Testis (tissue), 3 donors: ENCODE data around the gene BCL7A. TPM values are rescaled to one million over a fixed set of nuclear protein-coding genes. Genes with fewer than 3 reads are reported as not detected.

Experiments
- DNase-seq: peaks from one replicate; pipeline ENCODE4 v3.0.0-alpha.2; 2019
- H3K27ac ChIP-seq, 2 donors: fragments of 200-600 bp; sonication (generic); one replicate each; pipeline ENCODE4 v1.5.1; 2019
- H3K27me3 ChIP-seq: fragments of 200-600 bp; sonication (generic); one replicate; pipeline ENCODE4 v1.5.1; 2019
- H3K36me3 ChIP-seq: fragments of 200-600 bp; sonication (generic); one replicate; pipeline ENCODE4 v1.5.1; 2017; ENCODE audit warnings: low read depth; ENCODE audit errors: missing control alignments
- H3K4me1 ChIP-seq: fragments of 200-600 bp; sonication (generic); one replicate; pipeline ENCODE4 v1.5.1; 2019
- H3K4me3 ChIP-seq, 2 donors: fragments of 200-600 bp; sonication (generic); one replicate each; pipeline ENCODE4 v1.5.1; 2017 to 2019
- H3K9me3 ChIP-seq: fragments of 200-600 bp; sonication (generic); one replicate; pipeline ENCODE4 v1.5.1; 2017
- POLR2A ChIP-seq: fragments of 450-650 bp; IDR thresholded peaks from one replicate; pipeline ENCODE4 v1.6.1; 2017; ENCODE audit warnings: antibody characterized with exemption, mild to moderate bottlenecking, moderate library complexity
- WGBS, 2 donors: methylation state at CpG; one replicate each; pipeline ENCODE4 v1.1.5; 2018; 5-methylcytosine and 5-hydroxymethylcytosine counted together
- intact Hi-C: fragments of 100-400 bp; cut with DNase I; formaldehyde crosslinking; loops from one replicate; pipeline ENCODE4 v1.15.1; 2023; ENCODE audit warnings: low total_unique reads
- polyA plus RNA-seq: library from polyadenylated mRNA; stranded (reverse); fragments of 350-450 nt; fragmentation: Illumina TruSeq; extraction: RNeasy Lipid Tissue Mini Kit (QIAGEN cat#74804); gene quantifications from one replicate; pipeline ENCODE4 v1.2.3, GENCODE V29; 2014; ENCODE audit warnings: low read depth, low replicate concordance; ENCODE audit not compliant: insufficient read depth
- total RNA-seq, 2 donors: library from RNA; depleted of rRNA; stranded (reverse); fragments of >200 nt; gene quantifications; one replicate each; pipeline ENCODE4 v1.2.3, GENCODE V29; 2016
- TF ChIP-seq, protein P1 (sequence below), 3 experiments: fragments of 450-650 bp in 2 of 3; fragments of 200-600 bp in 1 of 3; sonication (generic) in 1 of 3; IDR thresholded peaks; one replicate each; pipeline ENCODE4 v1.5.1; 2016 to 2019; ENCODE audit warnings: antibody characterized with exemption in 3 of 3, mild to moderate bottlenecking in 2 of 3, moderate library complexity in 1 of 3

BCL7A gene
- total and polyA plus RNA-seq, 3 donors from 2014 or later: 5.9 to 11.1 (median 10.2) TPM

- Histone ChIP-seq H3K9me3 (no peaks in the 10 kb centered on the region), H3K36me3 (no peaks in the 10 kb centered on the region), H3K4me3 (no peak overlapping the region), H3K4me1 (peaks cover 14% of the 10 kb centered on the region), H3K27ac (no peak overlapping the region), H3K27me3 (no peaks in the 10 kb centered on the region)
- DNase-seq: no peak
- 92 to 95% methylated on average over 17 of the region's 17 CpGs for WGBS, 2 donors
- TF ChIP-seq, protein P1, sequence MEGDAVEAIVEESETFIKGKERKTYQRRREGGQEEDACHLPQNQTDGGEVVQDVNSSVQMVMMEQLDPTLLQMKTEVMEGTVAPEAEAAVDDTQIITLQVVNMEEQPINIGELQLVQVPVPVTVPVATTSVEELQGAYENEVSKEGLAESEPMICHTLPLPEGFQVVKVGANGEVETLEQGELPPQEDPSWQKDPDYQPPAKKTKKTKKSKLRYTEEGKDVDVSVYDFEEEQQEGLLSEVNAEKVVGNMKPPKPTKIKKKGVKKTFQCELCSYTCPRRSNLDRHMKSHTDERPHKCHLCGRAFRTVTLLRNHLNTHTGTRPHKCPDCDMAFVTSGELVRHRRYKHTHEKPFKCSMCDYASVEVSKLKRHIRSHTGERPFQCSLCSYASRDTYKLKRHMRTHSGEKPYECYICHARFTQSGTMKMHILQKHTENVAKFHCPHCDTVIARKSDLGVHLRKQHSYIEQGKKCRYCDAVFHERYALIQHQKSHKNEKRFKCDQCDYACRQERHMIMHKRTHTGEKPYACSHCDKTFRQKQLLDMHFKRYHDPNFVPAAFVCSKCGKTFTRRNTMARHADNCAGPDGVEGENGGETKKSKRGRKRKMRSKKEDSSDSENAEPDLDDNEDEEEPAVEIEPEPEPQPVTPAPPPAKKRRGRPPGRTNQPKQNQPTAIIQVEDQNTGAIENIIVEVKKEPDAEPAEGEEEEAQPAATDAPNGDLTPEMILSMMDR (IDR thresholded peaks at IDR 0.05): no peak
- TF ChIP-seq POLR2A: no peak
- intact Hi-C loops: no loop called here
Observed at GRCh38 chr12:122001466-122002209, 20.0 kb upstream of the BCL7A start.

- no peaks in the 10 kb centered on the region for H3K9me3 ChIP-seq
- 56 to 65% methylated on average over 24 to 28 of the region's 28 CpGs for WGBS, 2 donors
- H3K27me3 ChIP-seq: no peaks in the 10 kb centered on the region
- H3K4me1 ChIP-seq: peaks cover 14% of the 10 kb centered on the region
- no peaks in the 10 kb centered on the region for H3K36me3 ChIP-seq
- no peak overlapping the region for H3K4me3 ChIP-seq
- no peak for DNase-seq
- TF ChIP-seq POLR2A: no peak
- TF ChIP-seq, protein P1 (IDR thresholded peaks at IDR 0.05): no peak
- intact Hi-C loops: no loop called here
- H3K27ac ChIP-seq: peak overlapping the region; percentile 39 to 71
Observed at GRCh38 chr12:122003651-122004611, 17.8 kb upstream of the BCL7A start.

DNA sequence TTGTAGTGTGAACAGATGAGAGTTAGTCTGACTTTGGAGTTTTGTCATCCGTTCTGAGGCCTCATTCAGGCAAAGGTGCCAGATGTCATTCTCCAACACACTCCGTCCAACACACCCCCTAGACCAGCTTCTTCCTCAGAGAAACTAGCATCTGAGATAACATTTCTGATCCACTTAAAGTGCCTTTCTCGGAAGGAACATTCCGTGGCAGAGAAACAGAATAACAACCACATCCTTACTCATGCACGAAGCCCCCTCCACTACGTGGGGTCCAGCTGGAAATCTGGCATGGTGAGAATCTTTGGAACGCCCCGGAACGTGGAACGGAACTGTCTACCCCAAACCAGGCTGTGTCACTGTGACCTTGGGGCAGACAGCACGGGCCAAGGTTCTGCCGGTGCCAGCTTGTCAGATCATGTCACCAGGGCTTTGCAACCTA lies 17.0 kb upstream of the BCL7A start:
- no peaks in the 10 kb centered on the region for H3K9me3 ChIP-seq
- H3K27me3 ChIP-seq: no peaks in the 10 kb centered on the region
- WGBS, 2 donors: 19 to 29% methylated on average over 12 of the region's 12 CpGs
- intact Hi-C loops: no loop called here
- H3K4me3 ChIP-seq: no peak overlapping the region
- H3K4me1 ChIP-seq: peaks cover 14% of the 10 kb centered on the region
- no peak for TF ChIP-seq POLR2A
- TF ChIP-seq, protein P1 (IDR thresholded peaks at IDR 0.05): no peak
- H3K27ac ChIP-seq: peak overlapping the region in 1 of 2 donors; percentile 71
- no peak for DNase-seq
- H3K36me3 ChIP-seq: no peaks in the 10 kb centered on the region

DNA sequence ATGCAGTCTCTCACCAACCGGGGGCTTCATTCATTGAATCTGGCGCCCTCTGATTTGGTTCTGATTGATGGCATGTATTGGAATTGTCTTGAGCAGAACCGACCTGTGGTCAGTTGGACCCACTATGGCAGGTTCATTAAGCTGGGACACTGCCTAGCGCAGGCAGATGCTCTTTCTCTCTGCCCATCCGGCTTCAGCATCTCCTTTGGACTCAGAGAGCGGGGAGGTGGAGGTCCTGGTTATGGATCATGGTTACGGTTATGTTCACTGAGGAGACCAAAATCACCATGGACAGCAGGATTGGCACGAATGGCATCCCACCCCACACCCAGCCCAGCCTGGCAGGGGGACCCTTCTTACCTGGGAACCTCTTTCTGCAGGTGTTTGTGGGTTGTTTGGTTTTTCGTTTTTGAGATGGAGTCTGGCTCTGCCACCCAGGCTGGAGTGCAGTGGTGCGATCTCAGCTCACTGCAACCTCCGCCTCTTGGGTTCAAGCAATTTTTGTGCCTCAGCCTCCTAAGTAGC lies 16.4 kb upstream of the BCL7A start:
- Histone ChIP-seq H3K9me3 (no peaks in the 10 kb centered on the region), H3K36me3 (no peaks in the 10 kb centered on the region), H3K4me1 (peaks cover 14% of the 10 kb centered on the region), H3K27me3 (no peaks in the 10 kb centered on the region), H3K27ac (peak overlapping the region in 1 of 2 donors; percentile 71), H3K4me3 (no peak overlapping the region)
- intact Hi-C loops: no loop called here
- no peak for DNase-seq
- WGBS, 2 donors: 78 to 85% methylated on average over 11 of the region's 11 CpGs
- TF ChIP-seq, protein P1 (IDR thresholded peaks at IDR 0.05): no peak
- no peak for TF ChIP-seq POLR2A
